Middle frontal gyrus (tissue), 1 donor: ENCODE measurements around the gene POLR2L.

Experiments
- DNase-seq: peaks from one replicate; pipeline ENCODE4 v3.0.0-alpha.2; 2015; ENCODE audit warnings: low spot score; ENCODE audit errors: extremely low spot score

Gene POLR2L

DNA sequence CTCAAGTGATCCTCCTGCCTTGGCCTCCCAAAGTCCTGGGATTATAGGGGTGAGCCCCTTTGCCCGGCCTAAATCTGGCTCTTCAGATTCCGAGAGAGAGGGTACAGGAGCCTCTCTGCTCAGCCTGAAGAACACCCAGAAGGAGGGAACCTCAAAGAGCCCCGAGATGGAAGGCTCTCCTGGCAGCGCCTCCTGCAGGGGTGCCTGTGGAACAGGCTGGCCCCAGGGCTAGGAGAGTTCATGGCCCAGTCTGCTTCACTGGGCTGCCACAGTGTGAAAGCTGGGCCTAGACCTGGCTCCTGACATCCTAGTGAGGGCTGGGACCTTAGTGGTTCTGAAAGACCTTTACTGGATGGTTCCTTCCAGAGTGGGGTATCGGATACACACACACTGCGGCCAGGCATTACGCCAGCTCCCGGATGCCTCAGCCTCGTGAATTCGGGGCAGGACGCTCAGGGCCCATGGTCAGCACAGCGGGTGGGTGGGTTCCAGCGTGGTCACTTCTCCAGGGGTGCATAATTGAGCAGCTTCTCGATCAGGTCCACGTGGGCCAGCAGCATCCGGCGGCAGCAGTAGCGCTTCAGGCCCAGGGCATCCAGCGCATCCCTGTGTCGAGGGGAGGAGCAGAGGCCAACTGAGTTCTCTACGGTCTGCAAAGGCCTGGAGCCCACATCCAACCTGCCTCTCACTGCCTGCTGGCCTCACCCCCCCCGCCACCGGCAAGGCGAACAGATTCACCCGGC is 2.3 kb downstream of the POLR2L start:
- DNase-seq = no peak

DNA sequence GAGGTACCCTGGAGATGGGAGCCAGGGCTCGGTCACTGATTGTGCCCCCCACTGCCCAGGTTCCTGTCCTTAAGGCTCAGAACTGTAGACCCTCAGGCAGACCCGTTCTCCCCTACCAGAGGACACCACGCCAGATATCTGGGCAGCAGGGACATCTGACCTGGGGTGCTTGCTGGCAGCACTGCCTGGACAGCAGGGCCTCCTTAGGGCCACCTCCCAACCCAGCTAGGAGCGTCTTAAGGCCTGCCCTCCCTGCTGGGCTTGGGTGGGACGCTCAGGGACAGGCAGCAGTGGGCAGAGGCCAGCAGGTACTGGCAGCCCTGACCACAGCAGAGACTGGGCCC is 3.1 kb downstream of the POLR2L start:
- no peak for DNase-seq

DNA sequence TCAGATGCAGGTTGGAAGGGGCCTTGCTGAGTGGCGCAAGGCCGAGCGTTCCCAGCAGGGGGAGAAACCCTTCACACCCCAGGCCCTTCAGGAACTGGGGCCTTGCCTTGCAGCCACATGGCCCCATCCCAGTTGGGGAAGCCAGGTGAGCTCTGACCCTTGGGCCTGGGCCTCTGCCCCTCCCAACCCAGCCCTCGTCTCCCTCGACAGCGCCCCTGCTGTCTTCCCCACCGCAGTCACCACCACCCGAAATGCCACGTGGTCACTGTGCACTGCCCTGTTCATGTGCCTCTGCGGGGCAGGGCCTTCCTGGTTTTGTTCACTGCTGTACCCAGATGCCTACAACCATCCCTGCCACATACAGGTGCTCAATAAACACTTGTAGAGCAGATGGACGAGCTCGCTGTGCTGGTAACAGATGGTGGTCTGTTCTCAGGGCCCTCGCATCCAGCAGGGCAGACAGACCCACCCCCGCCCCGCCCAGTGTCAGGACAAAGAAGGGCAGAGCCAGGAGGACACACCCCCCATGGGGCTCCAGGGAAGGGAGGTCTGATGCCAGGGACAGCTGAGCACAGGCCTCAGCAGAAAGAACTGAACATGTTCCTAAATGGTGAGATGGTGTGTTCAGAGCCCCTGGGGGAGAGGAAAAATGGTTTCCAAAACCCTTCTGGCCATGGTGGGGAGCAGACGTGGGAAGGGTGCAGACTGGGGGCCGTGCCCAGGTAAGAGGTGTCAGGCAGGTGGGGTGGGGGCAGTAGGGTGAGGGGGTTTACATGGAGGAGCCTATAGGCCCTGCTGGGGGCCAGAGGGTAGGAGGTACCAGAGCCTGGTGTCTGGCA is 3.7 kb downstream of the POLR2L start:
- DNase-seq = no peak

DNA sequence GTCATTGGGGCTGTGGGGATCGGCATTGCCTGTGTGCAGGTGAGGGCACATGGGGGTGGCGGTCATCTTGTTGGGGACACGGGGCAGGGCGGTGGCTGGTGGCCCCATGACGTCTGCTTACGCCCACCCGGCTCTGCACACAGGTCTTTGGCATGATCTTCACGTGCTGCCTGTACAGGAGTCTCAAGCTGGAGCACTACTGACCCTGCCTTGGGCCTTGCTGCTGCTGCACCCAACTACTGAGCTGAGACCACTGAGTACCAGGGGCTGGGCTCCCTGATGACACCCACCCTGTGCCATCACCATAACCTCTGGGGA is 4.4 kb downstream of the POLR2L start:
- DNase-seq = no peak

DNA sequence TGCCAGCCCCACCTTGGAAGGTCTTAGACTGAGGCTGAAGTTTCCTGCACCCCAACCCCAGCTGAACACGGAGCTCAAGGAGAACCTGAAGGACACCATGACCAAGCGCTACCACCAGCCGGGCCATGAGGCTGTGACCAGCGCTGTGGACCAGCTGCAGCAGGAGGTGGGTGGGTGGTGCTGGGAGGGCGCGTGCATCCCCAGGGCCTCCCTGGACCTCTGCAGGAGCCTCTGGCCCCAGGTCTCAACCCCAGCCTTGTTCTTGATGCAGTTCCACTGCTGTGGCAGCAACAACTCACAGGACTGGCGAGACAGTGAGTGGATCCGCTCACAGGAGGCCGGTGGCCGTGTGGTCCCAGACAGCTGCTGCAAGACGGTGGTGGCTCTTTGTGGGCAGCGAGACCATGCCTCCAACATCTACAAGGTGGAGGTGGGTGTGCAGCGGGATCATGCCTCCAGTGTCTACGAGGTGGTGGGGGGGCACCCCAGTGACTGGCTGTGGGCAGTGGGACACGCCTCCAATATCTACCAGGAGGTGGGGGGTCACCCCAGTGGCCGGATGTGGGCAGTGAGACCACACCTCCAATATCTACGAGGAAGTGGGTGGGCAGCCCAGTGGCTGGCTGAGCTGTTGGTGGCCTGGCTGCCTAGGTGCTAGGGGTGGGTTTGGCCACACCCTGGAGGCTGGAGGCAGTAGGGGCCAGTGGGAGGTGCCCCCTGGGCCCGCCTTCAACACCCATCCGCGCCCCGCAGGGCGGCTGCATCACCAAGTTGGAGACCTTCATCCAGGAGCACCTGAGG is 4.9 kb downstream of the POLR2L start:
- DNase-seq = no peak

DNA sequence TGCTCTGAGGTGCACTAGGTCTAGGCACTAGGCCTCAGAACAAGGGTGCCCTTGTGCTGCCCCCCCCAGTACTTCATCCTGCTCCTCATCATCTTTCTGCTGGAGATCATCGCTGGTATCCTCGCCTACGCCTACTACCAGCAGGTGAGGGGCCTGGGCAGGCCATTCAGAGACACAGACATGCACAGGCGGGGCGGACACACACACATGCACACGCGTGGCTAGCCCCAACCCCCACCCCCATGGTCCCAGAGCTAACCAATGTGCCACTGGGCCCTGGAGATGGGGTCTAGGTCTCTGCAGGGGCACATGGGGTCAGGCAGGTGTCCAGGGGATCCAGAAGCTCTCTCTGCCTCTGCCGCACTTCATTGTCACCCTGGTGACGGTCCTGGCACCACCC is 5.6 kb downstream of the POLR2L start:
- no peak for DNase-seq

DNA sequence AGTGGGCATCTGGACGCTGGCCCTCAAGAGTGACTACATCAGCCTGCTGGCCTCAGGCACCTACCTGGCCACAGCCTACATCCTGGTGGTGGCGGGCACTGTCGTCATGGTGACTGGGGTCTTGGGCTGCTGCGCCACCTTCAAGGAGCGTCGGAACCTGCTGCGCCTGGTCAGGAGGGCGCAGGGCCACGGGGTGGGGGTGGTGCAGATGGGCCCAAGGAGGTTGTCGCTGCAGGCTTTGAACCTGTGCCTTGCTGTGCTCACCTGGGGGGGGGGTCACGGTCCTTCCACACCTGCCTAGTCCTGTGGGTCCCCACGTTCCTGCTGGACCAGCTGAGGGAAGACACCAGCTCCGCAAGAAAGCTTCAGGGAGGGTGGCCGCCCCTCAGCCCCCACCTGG is 6.1 kb downstream of the POLR2L start:
- DNase-seq = no peak

DNA sequence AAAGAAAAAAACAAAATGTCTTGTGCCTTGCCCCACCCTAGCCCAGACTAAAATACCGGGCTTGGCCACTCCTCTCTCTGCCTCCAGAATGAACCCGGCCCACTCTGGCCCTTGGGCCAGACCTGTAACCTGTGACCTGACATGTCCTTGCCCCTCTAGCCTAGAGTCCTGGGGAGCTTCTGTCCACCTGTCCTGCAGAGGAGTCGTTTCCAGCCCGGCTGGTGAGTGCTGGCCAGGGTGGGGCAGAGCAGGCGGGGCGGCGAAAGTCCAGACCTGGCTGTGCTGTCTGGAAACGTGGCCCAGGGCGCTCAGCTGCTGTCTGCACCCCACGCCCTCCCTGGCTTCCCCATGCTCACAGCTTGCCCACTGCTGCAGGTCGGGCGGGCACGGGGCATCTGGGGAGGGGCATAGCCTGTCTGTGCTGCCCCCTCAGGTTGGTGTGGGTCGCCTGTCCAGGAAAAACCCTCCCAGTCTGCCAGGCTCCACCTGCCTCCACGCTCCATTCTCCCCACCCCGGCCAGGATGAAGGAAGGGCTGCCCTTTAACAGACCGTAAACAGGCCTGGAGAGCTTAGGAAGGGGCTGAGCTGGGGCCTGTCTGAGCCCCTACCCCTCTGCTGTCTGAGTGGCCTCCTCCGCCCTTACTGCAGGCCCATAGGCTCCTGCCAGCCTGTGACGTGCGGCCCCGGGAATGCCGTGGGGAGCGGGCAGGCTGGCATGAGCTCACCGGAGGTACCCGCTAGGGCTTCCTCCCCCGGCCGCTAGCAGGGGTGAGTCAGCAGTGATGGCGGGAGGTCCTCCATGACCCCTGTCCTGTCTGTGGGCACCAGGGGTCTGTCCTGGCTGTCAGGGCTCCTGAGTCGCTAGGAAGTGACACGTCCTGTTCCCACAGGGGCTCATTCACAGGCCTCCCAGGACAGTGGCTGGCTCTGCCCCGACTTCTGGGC is 7.7 kb downstream of the POLR2L start:
- DNase-seq = no peak

DNA sequence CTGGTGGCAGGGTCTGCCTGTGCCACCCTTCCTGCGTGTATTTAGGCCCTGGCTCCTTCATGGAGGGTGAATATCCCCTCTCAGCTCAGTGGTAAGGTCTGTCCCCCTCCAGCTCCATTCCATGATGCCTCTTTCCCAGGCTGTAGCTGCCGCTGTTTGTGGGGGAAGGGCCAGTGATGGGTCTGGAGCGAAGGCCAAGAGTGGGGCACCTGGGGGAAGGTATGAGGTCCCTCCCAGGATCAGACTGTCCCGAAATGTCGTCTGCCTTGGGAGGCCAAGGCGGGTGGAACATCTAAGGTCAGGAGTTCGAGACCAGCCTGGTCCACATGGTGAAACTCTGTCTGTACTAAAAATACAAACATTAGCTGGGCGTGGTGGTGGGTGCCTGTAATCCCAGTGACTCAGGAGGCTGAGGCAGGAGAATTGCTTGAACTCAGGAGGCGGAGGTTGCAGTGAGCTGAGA is 8.4 kb downstream of the POLR2L start:
- DNase-seq = no peak

DNA sequence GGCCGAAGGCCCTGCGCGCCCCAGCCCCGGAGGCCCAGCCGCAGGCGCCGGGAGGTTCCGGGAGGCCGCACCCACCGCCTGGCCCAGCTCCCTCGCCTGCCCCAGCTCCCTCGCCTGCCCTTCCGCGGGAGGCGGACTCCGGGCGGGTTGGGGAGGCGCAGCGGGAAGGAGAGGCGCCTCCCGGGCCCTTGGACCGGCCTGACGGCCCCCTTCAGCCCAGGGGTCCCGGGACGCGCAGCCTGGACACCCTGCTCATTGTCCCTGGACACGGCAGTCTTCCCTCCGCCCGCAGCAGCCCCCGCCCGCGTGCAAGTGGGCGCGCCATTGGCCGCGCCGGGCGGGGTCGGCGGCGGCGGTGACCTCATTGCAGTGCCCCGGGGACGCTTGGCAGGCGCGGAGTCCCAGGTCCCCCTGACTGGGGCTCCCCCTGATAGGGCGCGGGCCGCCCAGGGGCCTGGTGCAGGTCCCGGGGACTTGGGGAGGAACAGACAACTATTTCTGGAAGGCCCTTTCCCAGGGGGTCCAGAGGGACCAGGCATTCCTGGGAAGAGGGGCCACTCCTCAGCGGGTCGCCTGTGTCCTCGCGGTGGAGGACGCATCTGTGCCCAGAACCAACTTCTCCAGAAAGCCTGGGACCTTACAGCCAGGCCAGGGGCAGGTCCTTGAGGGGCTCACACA is 9.1 kb downstream of the POLR2L start:
- DNase-seq = no peak

DNA sequence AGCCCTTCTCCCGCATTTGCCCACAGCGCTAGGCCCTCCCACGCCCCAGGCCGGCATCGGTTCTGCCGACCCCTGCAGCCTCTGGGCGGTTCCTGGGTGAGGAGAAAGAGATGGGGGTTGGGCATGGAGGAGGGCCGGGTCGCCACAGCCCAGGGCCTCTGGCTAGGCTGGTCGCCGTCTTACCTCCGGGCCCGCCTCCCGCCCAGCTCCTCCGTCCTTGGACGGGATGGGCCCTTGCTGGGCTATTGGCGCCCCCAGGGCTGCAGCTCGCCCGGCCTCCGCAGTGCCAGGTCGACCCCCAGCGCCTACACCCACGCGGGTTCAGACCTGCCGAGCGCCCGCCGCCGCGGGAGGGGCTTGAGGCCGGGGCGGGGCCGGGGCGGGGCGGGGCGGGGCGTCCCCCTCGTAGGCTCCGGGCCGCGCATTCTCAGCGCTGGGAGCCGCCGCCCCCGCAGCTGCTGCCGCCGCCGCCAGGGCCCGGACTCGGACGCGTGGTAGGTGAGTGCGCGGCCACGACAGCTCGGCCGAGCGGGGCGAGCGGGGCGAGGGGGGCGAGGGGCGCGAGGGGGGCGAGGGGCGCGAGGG is 9.7 kb downstream of the POLR2L start, which contains the start of gene CD151:
TSS of gene CD151 (plus strand) at position 424 of the 585 bp plus-strand sequence. CDS start 3,118 bp downstream, outside the sequence.
- no peak for DNase-seq

DNA sequence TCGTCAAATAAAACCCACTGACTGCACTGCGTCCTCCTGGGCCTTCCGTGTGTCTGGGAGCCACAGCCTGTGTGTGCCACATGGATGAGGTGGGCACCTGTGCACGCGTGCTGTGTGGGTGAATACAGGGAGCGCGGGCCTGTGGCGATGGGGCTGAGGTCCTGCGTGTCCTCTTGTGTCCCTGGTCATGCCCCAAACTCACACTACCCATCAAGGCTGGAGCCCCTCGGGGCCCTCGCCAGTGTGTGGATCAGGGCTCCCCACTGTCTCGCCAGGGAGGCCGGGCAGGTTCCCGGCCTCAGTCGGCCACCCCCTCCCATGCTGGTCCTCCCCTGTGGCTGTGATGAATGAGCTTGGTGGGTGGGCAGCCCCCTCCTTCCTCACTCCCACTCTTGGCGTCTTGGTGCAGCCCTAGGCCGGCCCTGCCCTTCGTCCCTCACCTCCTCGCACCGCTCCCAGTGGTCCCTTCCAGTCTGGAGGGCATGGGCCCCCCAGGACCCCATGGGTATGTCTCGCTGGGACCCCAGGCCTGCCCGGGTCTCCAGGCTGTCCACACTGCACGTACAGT is 10.3 kb downstream of the POLR2L start:
- DNase-seq = no peak

DNA sequence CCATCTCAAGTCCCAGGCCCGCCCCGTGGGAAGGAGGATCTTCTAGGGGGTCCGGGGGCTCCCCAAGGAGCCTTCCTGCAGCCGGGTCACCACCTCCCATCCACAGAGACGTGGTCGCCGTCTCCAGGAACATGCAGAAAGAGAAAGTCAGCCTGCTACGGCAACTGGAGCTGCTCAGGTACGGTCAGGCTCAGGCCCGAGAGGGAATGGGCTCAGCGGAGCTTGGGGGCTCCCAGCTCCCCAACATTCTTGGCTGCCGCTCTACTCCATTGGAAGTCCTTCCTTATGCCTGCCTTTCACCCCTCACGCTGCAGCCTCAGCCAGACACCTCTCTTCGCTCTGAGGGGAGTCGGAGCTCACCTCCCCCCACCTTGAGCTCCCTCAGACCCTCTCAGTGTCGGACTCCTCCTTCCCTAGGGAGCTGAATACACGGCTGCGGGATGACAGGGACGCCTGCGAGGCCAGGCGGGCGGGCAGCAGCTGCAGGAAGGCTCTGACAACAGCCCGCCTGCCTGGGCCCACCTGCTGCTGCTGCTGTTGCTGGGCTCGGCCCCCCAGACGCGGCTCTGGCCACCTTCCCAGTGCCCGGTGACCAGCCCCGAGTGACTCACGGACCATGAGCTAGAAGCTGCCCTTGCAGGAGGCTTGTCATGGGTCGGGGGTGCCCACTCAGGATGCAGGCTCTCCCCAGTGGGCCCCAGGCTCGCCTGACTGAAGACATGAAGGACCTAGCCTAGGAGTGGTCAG is 11.0 kb downstream of the POLR2L start:
- no peak for DNase-seq

DNA sequence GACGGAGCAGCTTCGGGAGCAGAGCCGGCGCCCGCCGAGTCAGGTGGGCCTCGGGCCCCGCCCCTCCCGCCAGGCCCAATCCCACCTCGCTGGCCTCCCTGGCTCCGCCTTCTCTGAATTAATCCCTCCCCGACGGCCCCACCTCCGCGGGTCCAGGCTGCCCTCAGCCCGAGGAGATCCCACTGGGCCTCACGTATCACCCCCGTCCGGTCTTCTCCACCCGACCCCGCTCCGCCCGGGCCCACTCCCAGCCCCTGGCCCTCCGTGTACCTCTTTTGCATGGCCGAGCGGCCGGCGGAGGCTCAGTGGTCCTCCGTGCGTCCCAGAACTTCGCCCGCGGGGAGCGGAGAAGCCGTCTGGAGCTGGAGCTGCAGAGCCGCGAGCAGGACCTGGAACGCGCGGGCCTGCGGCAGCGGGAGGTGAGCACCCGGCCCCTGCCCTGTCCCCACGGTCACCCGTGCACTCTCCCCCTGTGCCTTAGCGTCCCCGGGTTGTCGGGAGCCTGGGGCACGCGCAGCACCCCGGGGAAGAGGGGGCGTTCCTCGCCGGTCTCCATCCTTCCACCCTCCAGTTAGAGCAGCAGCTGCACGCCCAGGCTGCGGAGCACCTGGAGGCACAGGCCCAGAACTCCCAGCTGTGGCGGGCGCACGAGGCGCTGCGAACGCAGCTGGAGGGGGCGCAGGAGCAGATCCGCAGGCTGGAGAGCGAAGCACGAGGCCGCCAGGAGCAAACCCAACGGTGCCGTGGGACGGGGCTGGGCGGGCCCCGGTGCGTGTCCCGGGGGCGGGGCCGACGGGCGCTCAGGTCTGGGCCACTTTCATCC is 11.8 kb downstream of the POLR2L start:
- DNase-seq = no peak

DNA sequence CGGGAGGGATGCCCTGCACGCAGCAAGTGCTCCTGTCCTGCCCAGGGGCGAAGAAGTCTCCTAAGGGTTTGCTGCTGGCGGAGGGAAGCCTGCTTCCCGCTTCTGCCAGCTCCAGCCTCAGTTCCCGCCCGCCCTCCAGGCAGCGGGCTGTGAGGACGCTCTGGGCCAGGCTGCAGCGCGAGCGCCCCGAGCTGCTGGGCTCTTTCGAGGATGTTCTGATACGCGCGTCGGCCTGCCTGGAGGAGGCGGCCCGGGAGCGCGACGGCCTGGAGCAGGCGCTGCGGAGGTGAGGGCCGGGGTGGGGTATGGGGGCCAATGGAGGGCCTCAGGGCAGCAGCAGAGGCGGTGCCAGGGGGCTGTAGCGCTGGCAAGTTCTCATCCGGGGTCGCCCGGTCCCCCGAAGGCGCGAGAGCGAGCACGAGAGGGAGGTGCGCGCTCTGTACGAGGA is 12.5 kb downstream of the POLR2L start:
- DNase-seq = no peak

DNA sequence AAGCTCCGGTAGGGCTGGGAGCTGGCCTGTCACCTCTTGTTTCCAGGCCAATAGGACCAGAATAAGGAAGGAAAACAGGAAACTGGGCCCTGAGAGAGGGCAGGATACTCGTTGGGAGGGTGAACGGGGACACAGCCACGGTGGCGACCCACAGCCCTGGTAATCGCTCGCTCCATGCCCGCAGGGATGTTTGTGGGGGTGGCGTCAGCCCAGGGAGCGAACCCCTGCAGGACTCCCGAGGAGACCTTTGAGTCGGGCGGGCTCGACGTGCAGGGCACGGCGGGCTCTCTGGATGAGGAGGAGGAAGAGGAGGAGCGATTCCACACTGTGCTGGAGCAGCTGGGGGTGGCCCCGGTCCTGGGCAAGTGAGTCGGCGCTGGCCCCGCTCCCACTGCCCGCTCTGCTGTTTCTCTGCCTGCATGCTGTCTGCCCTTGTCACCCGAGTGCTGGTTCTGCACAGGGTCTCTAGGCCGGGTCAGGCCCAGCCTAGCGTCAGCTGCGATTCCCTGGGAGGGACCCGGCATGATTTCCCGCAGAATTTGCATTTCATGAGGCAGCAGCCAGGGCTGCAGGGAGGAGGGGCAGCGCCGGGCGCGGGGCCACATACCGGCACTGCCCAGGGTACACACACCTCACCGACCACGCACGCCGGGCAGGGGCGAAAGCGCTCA is 13.0 kb downstream of the POLR2L start:
- no peak for DNase-seq

DNA sequence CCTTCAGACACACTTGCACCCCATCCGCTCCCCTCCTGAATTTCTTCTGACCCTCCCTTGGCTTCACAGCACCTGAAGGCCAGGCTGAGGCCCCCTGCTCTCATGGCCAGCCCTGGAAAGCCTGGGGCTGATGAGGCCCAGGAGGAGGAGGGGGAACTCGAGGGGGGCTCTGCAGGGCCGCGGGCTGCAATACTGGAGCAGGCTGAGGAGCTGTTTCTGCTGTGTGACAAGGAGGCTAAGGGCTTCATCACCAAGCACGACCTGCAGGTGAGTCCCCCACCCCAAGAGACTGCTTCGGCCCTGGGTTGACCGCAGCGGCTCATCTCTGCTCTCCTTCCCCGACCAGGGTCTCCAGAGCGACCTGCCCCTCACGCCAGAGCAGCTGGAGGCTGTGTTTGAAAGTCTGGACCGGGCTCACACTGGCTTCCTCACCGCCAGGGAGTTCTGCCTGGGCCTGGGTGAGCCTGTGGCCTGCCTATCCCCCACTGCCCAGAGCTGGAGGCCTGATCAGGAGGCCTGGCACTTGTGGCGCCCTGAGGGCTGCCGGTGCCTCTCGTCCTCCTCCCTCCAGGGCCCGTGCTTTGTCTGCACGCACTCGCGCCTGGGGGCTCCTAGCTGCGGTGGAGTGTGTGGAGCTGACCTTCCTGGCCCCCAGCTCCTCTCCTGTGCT is 13.7 kb downstream of the POLR2L start:
- no peak for DNase-seq
